Rectal smooth muscle tissue (tissue), 1 donor: ENCODE measurements around the gene GDA.
"Not testable (repeated sequence)": the region's sequence is repeated elsewhere in the genome, so short reads cannot be mapped to it uniquely, and the experiment has no call there.

Experiments used
- H3K27ac ChIP-seq: one replicate; pipeline ENCODE4 v1.7.0; 2013; ENCODE audit warnings: low read depth, low read length, inconsistent platforms
- H3K27me3 ChIP-seq: one replicate; pipeline ENCODE4 v1.7.0; 2013; ENCODE audit warnings: low read length; ENCODE audit not compliant: control insufficient read depth, insufficient read depth
- H3K36me3 ChIP-seq: one replicate; pipeline ENCODE4 v1.7.0; 2013; ENCODE audit warnings: low read length; ENCODE audit not compliant: control insufficient read depth, insufficient read depth
- H3K4me1 ChIP-seq: one replicate; pipeline ENCODE4 v1.7.0; 2013; ENCODE audit warnings: low read length; ENCODE audit not compliant: control insufficient read depth, insufficient read depth
- H3K4me3 ChIP-seq: one replicate; pipeline ENCODE4 v1.7.0; 2013; ENCODE audit warnings: low read length
- H3K9ac ChIP-seq: one replicate; pipeline ENCODE4 v1.7.0; 2013; ENCODE audit warnings: low read length

The GDA gene

GRCh38 chr9:72271613-72272478, 122.6 kb downstream of the GDA start:
- no peak overlapping the region for H3K9ac ChIP-seq
- no peaks in the 10 kb centered on the region for H3K36me3 ChIP-seq
- H3K27me3 ChIP-seq: no peaks in the 10 kb centered on the region
- H3K27ac ChIP-seq: no peak overlapping the region
- H3K4me1 ChIP-seq: no peaks in the 10 kb centered on the region
- no peak overlapping the region for H3K4me3 ChIP-seq

DNA sequence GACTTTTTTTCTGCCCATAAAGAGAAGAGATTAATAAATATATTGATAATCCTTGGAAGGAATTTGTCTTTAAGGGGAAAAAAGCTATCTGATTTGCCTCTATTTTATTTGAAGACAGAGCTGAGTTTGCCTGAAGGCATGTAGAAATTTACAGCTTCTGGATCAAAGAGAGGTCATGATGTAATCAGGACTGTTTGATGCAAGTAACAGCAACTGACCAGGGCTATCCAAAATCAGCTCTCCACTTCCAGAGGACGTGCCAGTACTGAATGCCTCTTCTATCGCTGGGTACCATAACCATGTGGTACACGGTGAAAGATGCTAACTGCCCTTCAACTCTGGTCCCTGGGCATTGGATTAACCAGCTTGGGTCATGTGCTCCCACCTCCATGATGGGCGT, 125.2 kb downstream of the GDA start:
- Histone ChIP-seq H3K4me3 (no peak overlapping the region), H3K36me3 (no peaks in the 10 kb centered on the region), H3K9ac (no peak overlapping the region), H3K27ac (no peak overlapping the region), H3K27me3 (no peaks in the 10 kb centered on the region), H3K4me1 (no peaks in the 10 kb centered on the region)

GRCh38 chr9:72274916-72275315, 125.7 kb downstream of the GDA start:
- Histone ChIP-seq H3K4me1 (no peaks in the 10 kb centered on the region), H3K9ac (no peak overlapping the region), H3K4me3 (no peak overlapping the region), H3K27ac (no peak overlapping the region), H3K27me3 (no peaks in the 10 kb centered on the region), H3K36me3 (no peaks in the 10 kb centered on the region)

- H3K36me3 ChIP-seq: no peaks in the 10 kb centered on the region
- H3K4me3 ChIP-seq: no peak overlapping the region
- H3K4me1 ChIP-seq: no peaks in the 10 kb centered on the region
- H3K27ac ChIP-seq: no peak overlapping the region
- no peak overlapping the region for H3K9ac ChIP-seq
- H3K27me3 ChIP-seq: no peaks in the 10 kb centered on the region
Observed at GRCh38 chr9:72276429-72276828, 127.2 kb downstream of the GDA start.

DNA sequence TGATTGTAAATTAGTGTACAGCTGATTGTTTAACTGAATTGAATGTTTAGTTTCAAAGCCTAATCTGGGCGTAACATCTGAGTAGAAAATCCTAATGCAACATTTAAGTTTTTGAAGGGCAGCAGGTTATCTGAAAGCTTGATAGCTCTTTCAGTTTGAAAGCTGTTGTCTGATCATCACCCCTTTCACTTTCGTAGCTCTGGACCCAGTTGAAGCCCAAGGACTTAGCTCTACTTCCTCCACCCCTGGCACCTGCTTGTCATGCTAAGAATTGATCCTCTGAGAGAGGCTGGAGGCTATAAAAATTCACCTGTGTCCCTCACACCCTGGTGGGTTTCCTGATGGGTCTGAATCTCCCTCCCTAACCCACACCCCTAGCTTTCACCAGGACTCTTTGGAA, 129.7 kb downstream of the GDA start:
- Histone ChIP-seq H3K9ac (no peak overlapping the region), H3K27ac (no peak overlapping the region), H3K4me1 (no peaks in the 10 kb centered on the region)

DNA sequence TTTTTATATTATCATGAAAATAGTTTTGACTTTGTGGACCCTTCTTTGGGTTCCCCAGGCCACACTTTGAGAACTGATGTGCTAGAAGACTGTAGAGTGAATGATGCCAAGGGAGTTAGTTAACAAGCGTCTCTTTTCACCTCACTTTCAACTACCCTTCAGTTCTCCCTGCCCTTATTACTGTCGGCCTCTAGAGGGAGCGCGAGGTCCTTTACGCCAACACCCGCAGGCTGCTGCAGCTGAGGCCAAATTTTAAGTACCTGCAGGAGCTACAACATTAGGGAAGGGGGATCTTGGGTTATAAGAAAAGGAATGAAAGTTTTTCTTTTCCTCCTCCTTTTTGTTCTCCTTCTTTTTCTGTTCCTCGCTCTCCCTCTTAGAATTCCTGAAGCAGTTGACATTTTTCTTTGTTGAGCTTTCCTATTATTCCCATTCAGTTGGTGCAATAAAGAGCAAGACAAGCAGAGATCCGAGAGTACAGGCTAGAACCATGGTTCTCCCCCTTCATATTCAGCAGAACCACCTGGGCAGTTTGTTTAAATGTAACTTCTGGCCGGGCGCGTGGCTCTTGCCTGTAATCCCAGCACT, 131.8 kb downstream of the GDA start:
- Histone ChIP-seq H3K9ac (no peak overlapping the region), H3K36me3 (no peaks in the 10 kb centered on the region), H3K4me3 (no peak overlapping the region), H3K4me1 (no peaks in the 10 kb centered on the region), H3K27ac (no peak overlapping the region), H3K27me3 (no peaks in the 10 kb centered on the region)

More for the DNA sequence above, 129.7 kb downstream of the GDA start:
- Histone ChIP-seq H3K36me3 (no peaks in the 10 kb centered on the region), H3K4me3 (no peak overlapping the region), H3K27me3 (no peaks in the 10 kb centered on the region)

DNA sequence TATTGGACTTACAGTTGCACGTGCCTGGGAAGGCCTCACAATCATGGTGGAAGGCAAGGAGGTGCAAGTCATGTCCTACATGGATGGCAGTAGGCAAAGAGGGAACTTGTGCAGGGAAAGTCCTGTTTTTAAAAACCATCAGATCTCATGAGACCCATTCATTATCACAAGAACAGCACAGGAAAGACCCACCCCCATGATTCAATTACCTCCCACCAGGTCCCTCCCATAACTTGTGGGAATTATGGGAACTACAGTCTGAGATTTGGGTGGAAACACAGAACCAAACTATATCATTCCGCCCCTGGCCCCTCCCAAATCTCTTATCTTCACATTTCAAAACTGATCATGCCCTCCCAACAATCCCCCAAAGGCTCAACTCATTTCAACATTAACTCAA, 140.2 kb downstream of the GDA start:
- H3K9ac ChIP-seq: no peak overlapping the region
- H3K36me3 ChIP-seq: no peaks in the 10 kb centered on the region
- H3K4me3 ChIP-seq: no peak overlapping the region
- no peak overlapping the region for H3K27ac ChIP-seq
- H3K27me3 ChIP-seq: no peaks in the 10 kb centered on the region
- H3K4me1 ChIP-seq: peaks cover 7% of the 10 kb centered on the region

- Histone ChIP-seq H3K27me3 (no peaks in the 10 kb centered on the region), H3K36me3 (no peaks in the 10 kb centered on the region), H3K4me3 (no peak overlapping the region), H3K4me1 (peaks cover 7% of the 10 kb centered on the region), H3K9ac (no peak overlapping the region), H3K27ac (no peak overlapping the region)
Observed at GRCh38 chr9:72290311-72290710, 141.1 kb downstream of the GDA start.

- not testable (repeated sequence) for H3K4me3 ChIP-seq, H3K9ac ChIP-seq, H3K27me3 ChIP-seq, H3K36me3 ChIP-seq, H3K27ac ChIP-seq, H3K4me1 ChIP-seq
Observed at GRCh38 chr9:72291576-72291975, 142.3 kb downstream of the GDA start.

- H3K27me3 ChIP-seq: no peaks in the 10 kb centered on the region
- H3K36me3 ChIP-seq: no peaks in the 10 kb centered on the region
- no peak overlapping the region for H3K27ac ChIP-seq
- H3K9ac ChIP-seq: no peak overlapping the region
- H3K4me1 ChIP-seq: peaks cover 7% of the 10 kb centered on the region
- H3K4me3 ChIP-seq: no peak overlapping the region
Observed at GRCh38 chr9:72292256-72292682, 143.0 kb downstream of the GDA start.

GRCh38 chr9:72292874-72293607, 143.8 kb downstream of the GDA start:
- Histone ChIP-seq H3K9ac (no peak overlapping the region), H3K36me3 (no peaks in the 10 kb centered on the region), H3K4me3 (no peak overlapping the region), H3K27ac (no peak overlapping the region), H3K27me3 (no peaks in the 10 kb centered on the region), H3K4me1 (peaks cover 7% of the 10 kb centered on the region)

- Histone ChIP-seq H3K4me3 (no peak overlapping the region), H3K4me1 (peaks cover 7% of the 10 kb centered on the region), H3K27me3 (no peaks in the 10 kb centered on the region), H3K27ac (no peak overlapping the region), H3K9ac (no peak overlapping the region), H3K36me3 (no peaks in the 10 kb centered on the region)
Observed at GRCh38 chr9:72294936-72295335, 145.7 kb downstream of the GDA start.
